Measurements from ENCODE around the gene ZBTB3.
A peak's percentile ranks its signal among the peaks of the same experiment; 100 is the strongest.
"Not testable (repeated sequence)": the region's sequence is repeated elsewhere in the genome, so short reads cannot be mapped to it uniquely, and the experiment has no call there.

Gene ZBTB3

DNA sequence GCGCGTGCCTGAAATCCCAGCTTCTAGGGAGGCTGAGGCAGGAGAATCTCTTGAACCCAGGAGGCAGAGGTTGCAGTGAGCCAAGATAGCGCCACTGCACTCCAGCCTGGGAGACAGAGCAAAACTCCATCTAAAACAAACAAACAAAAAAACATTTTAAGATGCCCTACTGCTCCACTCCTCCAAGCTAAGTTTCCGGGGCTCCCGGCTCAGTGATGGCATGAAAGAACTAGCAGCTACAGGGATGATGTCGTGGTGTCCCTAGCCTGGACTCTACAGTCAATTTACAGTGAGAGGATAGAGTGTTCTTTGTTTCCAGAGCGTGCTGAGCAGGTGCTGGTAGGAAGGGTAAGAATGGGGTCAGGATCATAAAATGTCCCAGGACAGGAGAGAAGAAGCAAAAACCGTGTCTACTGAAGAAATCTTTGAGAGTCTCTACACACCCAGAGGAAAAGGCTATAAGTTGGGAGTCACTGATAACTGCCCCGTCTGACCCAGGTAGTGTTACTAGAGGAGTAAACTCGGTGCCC, 1.2 kb upstream of the ZBTB3 start:
- DNase-seq: no peak

DNA sequence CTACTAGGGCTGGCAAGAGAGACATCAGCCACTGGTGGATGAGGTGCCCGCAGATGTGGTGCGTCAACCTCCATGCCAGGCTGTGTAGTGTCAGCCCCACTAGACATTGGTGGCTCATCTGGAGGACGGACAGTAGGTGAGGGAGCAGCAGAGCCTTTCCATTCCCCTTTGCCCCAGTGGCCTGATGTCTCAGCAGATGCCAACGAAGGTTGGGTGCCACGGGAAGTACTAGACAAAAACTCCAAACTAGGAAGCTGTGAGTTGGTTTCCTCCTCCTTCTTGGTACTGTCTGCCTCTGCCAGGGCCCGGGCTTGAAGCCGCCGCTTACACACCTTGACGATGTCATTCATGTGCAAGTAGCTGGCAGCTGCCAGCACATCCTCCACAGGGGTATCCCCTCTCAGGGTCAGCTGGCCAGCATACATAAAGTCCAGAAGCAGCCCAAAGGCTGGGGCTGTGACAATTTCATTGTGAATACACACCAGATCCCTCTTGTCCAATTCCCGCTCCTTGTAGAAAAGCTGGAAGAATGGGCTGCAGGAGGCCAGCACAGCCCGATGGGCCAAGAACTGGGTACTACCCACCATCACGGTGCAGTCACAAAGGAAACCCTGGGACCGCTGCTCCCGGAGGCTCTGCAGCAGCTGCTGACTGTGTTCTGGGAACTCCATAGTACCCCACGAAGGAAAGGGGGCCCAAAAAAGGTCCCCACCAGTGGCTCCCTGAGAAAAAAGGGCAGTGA, 795 bp downstream of the ZBTB3 start:
- no peak for DNase-seq

GRCh38 chr11:62752177-62752785, 1.7 kb downstream of the ZBTB3 start:
- DNase-seq: no peak

GRCh38 chr11:62749931-62750330, 4.0 kb downstream of the ZBTB3 start:
- DNase-seq: not testable (repeated sequence)

- DNase-seq: no peak
Measured at GRCh38 chr11:62747475-62748160, 6.3 kb downstream of the ZBTB3 start.

GRCh38 chr11:62737196-62737595, 16.8 kb downstream of the ZBTB3 start:
- no peak for DNase-seq

DNA sequence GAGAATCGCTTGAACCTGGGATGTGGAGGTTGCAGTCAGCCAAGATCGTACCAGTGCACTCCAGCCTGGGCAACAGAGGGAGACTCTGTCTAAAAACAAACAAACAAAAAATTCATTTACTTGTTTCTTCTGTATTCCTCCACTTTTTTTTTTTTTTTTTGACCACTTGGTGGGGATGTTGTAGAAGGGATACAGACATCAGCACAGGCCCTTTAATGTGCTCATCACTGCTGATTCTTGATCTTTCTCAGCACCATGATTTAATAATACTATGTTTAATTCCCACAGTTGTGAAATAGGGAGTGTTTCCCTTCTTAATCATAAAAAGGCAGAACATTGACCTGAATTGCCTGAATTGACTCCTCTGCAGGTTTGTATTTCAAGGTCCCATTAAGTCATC, 21.1 kb downstream of the ZBTB3 start:
- DNase-seq: peak; percentile 38

GRCh38 chr11:62730076-62730475, 23.9 kb downstream of the ZBTB3 start:
- DNase-seq: not testable (repeated sequence)

DNA sequence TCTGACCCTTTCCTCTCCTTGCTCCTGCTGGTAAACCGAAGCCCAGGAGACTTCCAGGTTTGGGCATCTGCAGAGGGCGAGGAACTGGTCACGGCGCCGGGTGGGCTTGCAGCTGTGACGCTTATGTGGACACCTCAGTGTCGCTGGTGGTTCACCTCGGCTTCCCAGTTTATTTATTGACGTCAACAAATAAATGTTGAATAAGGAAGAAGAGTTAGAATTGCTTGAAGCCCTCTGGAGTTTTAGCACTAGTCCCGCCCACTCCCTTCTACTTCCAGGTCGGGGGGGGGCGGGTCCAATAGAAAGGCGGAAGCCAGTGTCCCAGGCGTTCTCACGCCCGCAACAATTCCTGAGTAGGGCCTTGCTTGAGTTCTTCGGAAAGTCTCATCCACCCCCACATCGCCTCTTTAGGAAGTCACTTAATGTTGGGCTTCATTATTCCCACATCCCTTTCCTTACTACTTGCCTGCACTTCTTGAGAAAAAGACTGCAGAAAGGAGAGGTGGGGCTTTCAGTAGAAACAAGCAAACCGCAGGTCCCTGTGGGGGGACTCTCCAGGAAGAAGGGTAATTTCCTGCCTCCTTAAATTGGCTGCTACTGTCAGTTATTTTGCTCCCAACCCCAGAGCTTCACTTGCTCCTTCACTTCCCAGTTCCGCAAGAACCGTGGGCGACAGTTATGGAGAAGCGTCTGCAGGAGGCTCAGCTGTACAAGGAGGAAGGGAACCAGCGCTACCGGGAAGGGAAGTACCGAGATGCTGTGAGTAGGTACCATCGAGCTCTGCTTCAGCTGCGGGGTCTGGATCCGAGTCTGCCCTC, 25.6 kb downstream of the ZBTB3 start, which contains the start of gene TTC9C:
TSS of gene TTC9C (plus strand) at position 316 of the 818 bp plus-strand sequence. CDS start at position 679, 363 bp downstream.
- DNase-seq: peak; percentile 88

GRCh38 chr11:62727872-62728170, 26.1 kb downstream of the ZBTB3 start:
- DNase-seq: peak; percentile 97

DNA sequence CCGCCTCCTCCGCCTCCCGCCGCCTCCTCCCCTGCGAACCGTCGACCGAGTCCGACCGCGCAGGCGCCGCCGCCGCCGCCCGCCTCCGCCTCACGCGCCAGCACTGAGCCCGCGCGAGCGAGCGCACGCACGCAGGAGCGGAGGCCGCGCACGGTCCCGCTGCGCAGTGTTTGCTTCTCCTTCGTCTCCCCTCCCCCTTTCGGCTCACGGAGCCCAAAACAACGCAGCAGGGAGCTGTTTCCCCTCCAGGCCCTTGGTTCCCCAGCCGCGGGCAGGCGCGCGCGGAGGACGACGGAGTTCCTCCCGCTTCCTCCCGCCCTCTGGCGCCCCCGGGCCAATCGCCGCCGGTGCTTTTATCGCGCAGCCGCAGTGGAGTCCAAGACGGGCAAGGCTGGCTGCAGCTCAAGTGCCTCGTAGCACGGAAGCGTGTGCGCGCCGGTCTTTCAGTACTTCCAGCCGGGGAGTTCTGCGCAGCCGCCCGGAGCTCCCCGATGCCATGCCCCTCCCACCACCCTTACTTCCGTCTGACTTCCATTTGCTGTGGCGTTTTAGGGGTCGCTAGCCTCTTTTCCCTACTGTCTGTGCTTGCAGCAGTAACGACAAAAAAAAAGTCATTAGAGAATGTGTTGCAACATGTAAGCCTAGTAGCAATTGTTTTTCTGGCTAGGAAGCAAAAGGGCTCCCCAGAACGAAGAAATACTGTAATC, 26.6 kb downstream of the ZBTB3 start, which contains the start of gene HNRNPUL2:
TSS of gene HNRNPUL2 (minus strand) at position 293 of the 707 bp plus-strand sequence. CDS start 301 bp downstream, outside the sequence.
- peak; percentile 100 for DNase-seq

- no peak for DNase-seq
Measured at GRCh38 chr11:62726915-62727164, 27.1 kb downstream of the ZBTB3 start.

GRCh38 chr11:62726156-62726914, 27.6 kb downstream of the ZBTB3 start:
- no peak for DNase-seq

DNA sequence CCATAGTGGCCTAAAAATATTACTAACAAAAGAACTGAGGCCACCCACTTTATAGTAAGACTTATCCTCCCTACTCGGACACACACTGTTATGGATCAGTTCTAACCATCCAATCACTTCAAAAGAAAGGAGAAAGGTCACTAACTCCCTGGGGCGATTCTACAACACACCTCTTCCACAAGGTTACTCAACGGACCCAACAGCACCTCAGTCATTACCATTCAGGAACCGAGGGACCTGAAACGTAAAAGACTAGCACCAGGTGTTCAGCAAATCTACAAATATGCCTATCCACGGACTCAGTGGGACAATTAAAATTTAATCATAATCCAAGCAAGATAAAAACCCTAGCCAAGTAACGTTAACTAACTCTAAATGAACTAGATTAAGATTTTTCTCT, 28.3 kb downstream of the ZBTB3 start:
- DNase-seq: no peak

- DNase-seq: no peak
Measured at GRCh38 chr11:62724171-62724570, 29.8 kb downstream of the ZBTB3 start.

DNA sequence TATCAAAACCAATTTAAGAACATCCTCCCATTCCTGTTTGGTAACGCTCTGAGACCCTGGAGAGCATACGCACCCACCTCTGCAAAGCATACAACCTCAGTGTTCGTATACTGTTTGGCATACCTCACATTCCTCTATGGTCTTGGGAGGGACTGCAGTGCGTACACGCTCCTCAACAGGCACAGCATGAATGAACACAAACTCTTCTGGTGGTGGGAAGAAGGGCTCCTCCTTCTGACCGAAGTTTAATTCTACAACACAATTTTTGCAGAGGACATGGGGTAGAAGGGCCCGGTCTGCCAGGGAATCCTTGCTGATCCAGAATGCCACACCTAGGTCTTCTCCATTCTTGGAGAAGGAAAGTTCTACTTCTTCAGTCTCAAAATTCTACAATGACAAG, 32.0 kb downstream of the ZBTB3 start:
- peak; percentile 17 for DNase-seq

- DNase-seq: no peak
Measured at GRCh38 chr11:62719302-62719978, 34.5 kb downstream of the ZBTB3 start.

- no peak for DNase-seq
Measured at GRCh38 chr11:62716816-62717215, 37.1 kb downstream of the ZBTB3 start.

GRCh38 chr11:62716206-62716605, 37.8 kb downstream of the ZBTB3 start:
- no peak for DNase-seq

- DNase-seq: no peak
Measured at GRCh38 chr11:62715150-62716130, 38.5 kb downstream of the ZBTB3 start.

Data from HCEC 1CT (cell line).